Measurements from ENCODE around the gene FBXL14.

The FBXL14 gene

DNA sequence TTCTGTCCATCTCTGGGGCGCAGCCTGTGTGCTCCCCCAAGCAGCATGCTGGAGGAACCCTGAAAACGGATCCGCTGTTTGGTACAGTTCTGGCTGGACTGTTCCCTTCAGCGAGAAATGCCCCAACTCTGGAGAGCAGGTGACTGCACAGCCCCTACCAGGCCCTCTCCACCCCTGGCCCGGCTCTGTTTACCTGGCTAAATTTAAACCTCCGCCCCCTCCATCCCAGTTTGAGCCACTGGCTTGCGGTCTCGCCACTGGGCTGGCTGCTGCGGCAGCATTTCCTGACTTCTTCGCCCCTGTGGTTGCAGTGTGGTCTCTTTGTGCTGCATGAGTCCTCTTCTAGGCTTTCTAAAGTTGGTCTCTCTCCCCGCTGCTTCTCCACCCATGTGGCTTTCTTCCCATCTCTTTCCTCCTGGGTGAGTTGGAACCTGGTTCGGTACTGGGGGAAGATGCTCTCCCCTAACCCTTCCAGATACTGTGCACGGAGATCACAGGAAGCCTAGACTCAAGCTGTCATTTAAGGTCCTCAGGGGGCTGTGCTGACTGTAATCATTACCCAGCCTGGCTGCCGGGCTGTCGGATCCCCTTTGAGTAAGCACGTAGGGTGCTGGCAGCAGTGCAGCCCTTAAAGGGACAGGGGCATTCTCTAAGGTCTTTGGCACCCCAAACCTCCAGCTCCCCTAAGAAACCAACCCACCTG, 60.6 kb downstream of the FBXL14 start:
- peak overlapping the region; percentile 94 for H3K27ac ChIP-seq (ENCODE audit: low read length)
- H4K20me1 ChIP-seq (ENCODE audit: insufficient read depth, low read length) = peaks cover 4% of the 10 kb centered on the region; the same call in 1 of the 2 replicates
- peak overlapping the region; percentile 97 for H3K4me2 ChIP-seq (ENCODE audit: low read depth, low read length)
- H3K79me2 ChIP-seq (ENCODE audit: low read length) = peaks cover 91% of the 10 kb centered on the region
- peak overlapping the region; percentile 83 for H3K9ac ChIP-seq (ENCODE audit: low read length)
- no peaks in the 10 kb centered on the region for H3K27me3 ChIP-seq (replicated peaks; ENCODE audit: insufficient read depth, low read length)
- H3K9me2 ChIP-seq (replicated peaks; ENCODE audit: insufficient read depth, low read length) = no peaks in the 10 kb centered on the region
- peak; percentile 94 for DNase-seq
- TF ChIP-seq EZH2 (optimal IDR thresholded peaks at IDR 0.05; ENCODE audit: low read depth, low read length) = no peak
- TF ChIP-seq EZH2phosphoT487 (IDR thresholded peaks at IDR 0.05; ENCODE audit: low read length) = no peak
- TF ChIP-seq, protein P1, sequence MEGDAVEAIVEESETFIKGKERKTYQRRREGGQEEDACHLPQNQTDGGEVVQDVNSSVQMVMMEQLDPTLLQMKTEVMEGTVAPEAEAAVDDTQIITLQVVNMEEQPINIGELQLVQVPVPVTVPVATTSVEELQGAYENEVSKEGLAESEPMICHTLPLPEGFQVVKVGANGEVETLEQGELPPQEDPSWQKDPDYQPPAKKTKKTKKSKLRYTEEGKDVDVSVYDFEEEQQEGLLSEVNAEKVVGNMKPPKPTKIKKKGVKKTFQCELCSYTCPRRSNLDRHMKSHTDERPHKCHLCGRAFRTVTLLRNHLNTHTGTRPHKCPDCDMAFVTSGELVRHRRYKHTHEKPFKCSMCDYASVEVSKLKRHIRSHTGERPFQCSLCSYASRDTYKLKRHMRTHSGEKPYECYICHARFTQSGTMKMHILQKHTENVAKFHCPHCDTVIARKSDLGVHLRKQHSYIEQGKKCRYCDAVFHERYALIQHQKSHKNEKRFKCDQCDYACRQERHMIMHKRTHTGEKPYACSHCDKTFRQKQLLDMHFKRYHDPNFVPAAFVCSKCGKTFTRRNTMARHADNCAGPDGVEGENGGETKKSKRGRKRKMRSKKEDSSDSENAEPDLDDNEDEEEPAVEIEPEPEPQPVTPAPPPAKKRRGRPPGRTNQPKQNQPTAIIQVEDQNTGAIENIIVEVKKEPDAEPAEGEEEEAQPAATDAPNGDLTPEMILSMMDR (IDR thresholded peaks at IDR 0.05; ENCODE audit: low read length) = no peak
- no peaks in the 10 kb centered on the region for H3K9me3 ChIP-seq (replicated peaks; ENCODE audit: insufficient read depth, low read length)
- H3K36me3 ChIP-seq (replicated peaks; ENCODE audit: insufficient read depth, low read length) = no peaks in the 10 kb centered on the region
- peaks cover 45% of the 10 kb centered on the region for H3F3A ChIP-seq (ENCODE audit: insufficient read depth, low read length)
- peak overlapping the region; percentile 88 for H3K4me3 ChIP-seq (ENCODE audit: low read length)
- H3K4me1 ChIP-seq (ENCODE audit: low read length) = peaks cover 27% of the 10 kb centered on the region
- no peak overlapping the region for H2AFZ ChIP-seq (ENCODE audit: low read length)

DNA sequence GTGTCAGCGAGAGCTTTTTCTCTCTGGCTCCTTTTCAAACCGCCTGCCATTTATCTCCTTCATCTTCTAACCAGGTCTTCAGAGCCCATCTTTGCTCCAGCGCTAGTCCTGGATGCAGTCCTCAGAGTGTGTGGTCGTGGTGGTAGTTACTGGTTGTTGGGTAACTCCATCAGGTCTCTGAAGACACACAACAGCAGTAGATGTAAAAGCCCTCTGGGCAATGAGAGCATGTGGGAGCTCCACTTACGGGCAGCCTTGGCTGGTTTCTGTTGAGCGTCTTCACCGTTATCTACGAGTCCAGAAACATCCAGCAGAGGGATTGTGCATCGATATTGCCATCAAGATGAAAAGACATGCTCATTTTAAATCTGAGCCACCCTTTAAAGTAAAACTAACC, 61.2 kb downstream of the FBXL14 start:
- Histone ChIP-seq H4K20me1 (ENCODE audit: insufficient read depth, low read length) (peaks cover 4% of the 10 kb centered on the region; the same call in 1 of the 2 replicates), H3K36me3 (replicated peaks; ENCODE audit: insufficient read depth, low read length) (no peaks in the 10 kb centered on the region), H3K4me2 (ENCODE audit: low read depth, low read length) (peak overlapping the region; percentile 97), H2AFZ (ENCODE audit: low read length) (no peak overlapping the region), H3K9me2 (replicated peaks; ENCODE audit: insufficient read depth, low read length) (no peaks in the 10 kb centered on the region), H3K4me1 (ENCODE audit: low read length) (peaks cover 27% of the 10 kb centered on the region), H3K4me3 (ENCODE audit: low read length) (peak overlapping the region; percentile 88), H3F3A (ENCODE audit: insufficient read depth, low read length) (peaks cover 45% of the 10 kb centered on the region), H3K79me2 (ENCODE audit: low read length) (peaks cover 91% of the 10 kb centered on the region), H3K27me3 (replicated peaks; ENCODE audit: insufficient read depth, low read length) (no peaks in the 10 kb centered on the region), H3K27ac (ENCODE audit: low read length) (peak overlapping the region; percentile 94), H3K9me3 (replicated peaks; ENCODE audit: insufficient read depth, low read length) (no peaks in the 10 kb centered on the region), H3K9ac (ENCODE audit: low read length) (peak overlapping the region; percentile 83)
- DNase-seq = peak; percentile 79
- TF ChIP-seq EZH2 (optimal IDR thresholded peaks at IDR 0.05; ENCODE audit: low read depth, low read length) (no peak), EZH2phosphoT487 (IDR thresholded peaks at IDR 0.05; ENCODE audit: low read length) (no peak)
- TF ChIP-seq, protein P1 (IDR thresholded peaks at IDR 0.05; ENCODE audit: low read length) = peak; percentile 46

DNA sequence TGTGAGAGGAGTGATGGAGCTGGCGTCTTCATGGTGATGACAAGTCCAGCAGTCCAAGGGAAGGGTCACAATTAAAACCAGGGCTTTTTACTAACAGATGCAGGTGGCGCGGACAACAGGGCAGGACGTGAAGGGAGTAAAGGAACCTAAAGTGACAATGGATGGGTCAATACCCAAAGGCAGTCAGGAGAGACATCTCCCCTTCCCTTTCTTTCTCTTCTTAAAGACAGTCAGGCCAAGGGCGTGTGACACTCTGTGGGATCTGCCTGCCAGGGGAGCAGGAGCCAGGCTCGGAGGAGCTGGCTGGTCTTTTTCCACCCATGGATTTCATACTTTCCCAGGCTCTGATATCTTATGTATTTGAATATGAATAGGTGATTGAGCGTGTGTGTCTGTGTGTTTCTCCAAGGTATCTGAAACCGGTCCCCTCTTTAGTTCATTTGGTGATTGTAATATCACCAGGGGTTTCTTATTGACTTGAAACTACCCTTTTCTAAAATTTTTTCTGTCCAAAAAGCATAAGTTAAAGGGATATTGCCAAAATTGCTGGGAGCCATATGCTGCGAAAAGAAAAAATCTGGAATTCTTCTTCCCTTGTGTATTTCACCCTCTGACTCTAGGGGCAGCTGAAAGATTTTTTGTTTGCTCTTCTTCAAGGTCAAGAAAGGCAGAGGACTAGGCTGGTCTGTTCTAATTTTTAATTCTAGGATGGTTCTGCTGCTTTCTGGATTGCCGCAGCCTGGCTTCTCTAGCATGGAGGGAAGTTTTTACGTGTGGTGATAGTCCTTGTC, 61.8 kb downstream of the FBXL14 start:
- H3K27ac ChIP-seq (ENCODE audit: low read length) = peak overlapping the region; percentile 94
- peaks cover 27% of the 10 kb centered on the region for H3K4me1 ChIP-seq (ENCODE audit: low read length)
- peak overlapping the region; percentile 88 for H3K4me3 ChIP-seq (ENCODE audit: low read length)
- H3K9me3 ChIP-seq (replicated peaks; ENCODE audit: insufficient read depth, low read length) = no peaks in the 10 kb centered on the region
- peak; percentile 28 for DNase-seq
- TF ChIP-seq, protein P1 (IDR thresholded peaks at IDR 0.05; ENCODE audit: low read length) = no peak
- no peak for TF ChIP-seq EZH2phosphoT487 (IDR thresholded peaks at IDR 0.05; ENCODE audit: low read length)
- H3K36me3 ChIP-seq (replicated peaks; ENCODE audit: insufficient read depth, low read length) = no peaks in the 10 kb centered on the region
- H3K9ac ChIP-seq (ENCODE audit: low read length) = peak overlapping the region; percentile 83
- no peaks in the 10 kb centered on the region for H3K9me2 ChIP-seq (replicated peaks; ENCODE audit: insufficient read depth, low read length)
- peaks cover 91% of the 10 kb centered on the region for H3K79me2 ChIP-seq (ENCODE audit: low read length)
- no peaks in the 10 kb centered on the region for H3K27me3 ChIP-seq (replicated peaks; ENCODE audit: insufficient read depth, low read length)
- H2AFZ ChIP-seq (ENCODE audit: low read length) = no peak overlapping the region
- peak overlapping the region; percentile 97 for H3K4me2 ChIP-seq (ENCODE audit: low read depth, low read length)
- peaks cover under 1% of the 10 kb centered on the region; the same call in 1 of the 2 replicates for H4K20me1 ChIP-seq (ENCODE audit: insufficient read depth, low read length)
- peaks cover 45% of the 10 kb centered on the region for H3F3A ChIP-seq (ENCODE audit: insufficient read depth, low read length)
